NCI-H146 treated with DMSO at 0.1 percent for 48 hours (cell line): ENCODE data around the gene CA4.
"Not testable (repeated sequence)": the region's sequence is repeated elsewhere in the genome, so short reads cannot be mapped to it uniquely, and the experiment has no call there.

Experiments
- DNase-seq: peaks from one replicate; lab custom pipeline; 2025; ENCODE audit not compliant: unreplicated experiment; lab: John Stamatoyannopoulos, UW

The CA4 gene

GRCh38 chr17:60149691-60150582, at the start of gene CA4:
Gene CA4 (plus strand): TSS chr17:60149973. CDS start chr17:60150035, 62 bp downstream.
- DNase-seq = no peak

- DNase-seq = not testable (repeated sequence)
These were observed 49.2 kb upstream of the CA4 start for GRCh38 chr17:60100577-60100976.

GRCh38 chr17:60102015-60102631, 47.6 kb upstream of the CA4 start:
- DNase-seq = not testable (repeated sequence)

GRCh38 chr17:60102632-60103096, 47.1 kb upstream of the CA4 start:
- no peak for DNase-seq

GRCh38 chr17:60103957-60104356, 45.8 kb upstream of the CA4 start:
- DNase-seq = no peak

- no peak for DNase-seq
These were observed 43.3 kb upstream of the CA4 start for GRCh38 chr17:60106340-60107059.

- DNase-seq = no peak
These were observed 42.1 kb upstream of the CA4 start for GRCh38 chr17:60107526-60108257.

- DNase-seq = not testable (repeated sequence)
These were observed 41.5 kb upstream of the CA4 start for GRCh38 chr17:60108309-60108708.

- DNase-seq = no peak
These were observed 41.1 kb upstream of the CA4 start for GRCh38 chr17:60108712-60109111.

GRCh38 chr17:60109161-60109560, 40.6 kb upstream of the CA4 start:
- no peak for DNase-seq

GRCh38 chr17:60110586-60110985, 39.2 kb upstream of the CA4 start:
- DNase-seq = no peak

GRCh38 chr17:60111661-60112060, 38.1 kb upstream of the CA4 start:
- not testable (repeated sequence) for DNase-seq

- not testable (repeated sequence) for DNase-seq
These were observed 34.4 kb upstream of the CA4 start for GRCh38 chr17:60115364-60115763.

GRCh38 chr17:60116196-60116595, 33.6 kb upstream of the CA4 start:
- DNase-seq = not testable (repeated sequence)

GRCh38 chr17:60119162-60119561, 30.6 kb upstream of the CA4 start:
- not testable (repeated sequence) for DNase-seq

GRCh38 chr17:60119807-60120748, 29.7 kb upstream of the CA4 start:
- DNase-seq = not testable (repeated sequence)

- DNase-seq = no peak
These were observed 22.4 kb upstream of the CA4 start for GRCh38 chr17:60127068-60128064.

GRCh38 chr17:60128171-60128859, 21.5 kb upstream of the CA4 start:
- DNase-seq = no peak
